K562 (cell line): ENCODE measurements around the gene EEF1AKMT4. TPM values are rescaled to one million over a fixed set of nuclear protein-coding genes. Genes with fewer than 3 reads are reported as not detected.

Source experiments
- BDP1 ChIP-seq: IDR thresholded peaks from 3 replicates; pipeline ENCODE4 v1.6.1; 2011; ENCODE audit not compliant: insufficient read length, insufficient read depth
- FOXJ3 ChIP-seq: sonication (generic); formaldehyde crosslinking; IDR thresholded peaks from 2 replicates; pipeline ENCODE4 v1.4.0; 2020; ENCODE audit warnings: mild to moderate bottlenecking, missing genetic modification reagents
- IRF1 ChIP-seq: sonication (generic); formaldehyde crosslinking; IDR thresholded peaks from 2 replicates; pipeline ENCODE4 v1.8.0; 2022; ENCODE audit warnings: missing genetic modification reagents, mild to moderate bottlenecking, borderline replicate concordance
- MECOM ChIP-seq: fragments of 250-450 bp; sonication (Bioruptor Pico); IDR thresholded peaks from 2 replicates; pipeline ENCODE4 v1.8.0; 2022; ENCODE audit warnings: inconsistent platforms
- PHF21A ChIP-seq: fragments of 450-650 bp; IDR thresholded peaks from 2 replicates; pipeline ENCODE4 v1.6.1; 2017; ENCODE audit warnings: low read depth, borderline replicate concordance
- PHF8 ChIP-seq: fragments of 200-600 bp; sonication (generic); IDR thresholded peaks from 2 replicates; pipeline ENCODE4 v1.6.1; 2012; ENCODE audit warnings: mixed run types, mild to moderate bottlenecking, inconsistent platforms, low read length, moderate library complexity, borderline replicate concordance
- POLR2AphosphoS2 ChIP-seq: IDR thresholded peaks from 2 replicates; pipeline ENCODE4 v1.6.1; 2012; ENCODE audit warnings: low read length, improper control_type of control experiment
- RUNX1 ChIP-seq: sonication (generic); IDR thresholded peaks from 2 replicates; pipeline ENCODE4 v1.6.1; 2016; ENCODE audit warnings: antibody characterized with exemption, low read depth
- WHSC1 ChIP-seq: IDR thresholded peaks from one replicate; pipeline ENCODE4 v1.6.1; 2012; ENCODE audit warnings: low read length, control low read depth, inconsistent platforms
- ZNF324 ChIP-seq: fragments of 250-450 bp; sonication (Bioruptor Pico); IDR thresholded peaks from 2 replicates; pipeline ENCODE4 v1.4.0; 2020; ENCODE audit warnings: mild to moderate bottlenecking
- ZNF830 ChIP-seq: fragments of 250-450 bp; sonication (Bioruptor Pico); IDR thresholded peaks from 2 replicates; pipeline ENCODE4 v1.5.0; 2021; ENCODE audit warnings: mild to moderate bottlenecking
- polyA plus RNA-seq, 8 experiments: library from polyadenylated mRNA; depleted of rRNA in 4 of 8; stranded (reverse) in 5 of 8; unstranded in 3 of 8; fragments of >200 nt; fragmentation: Nextera tagmentation in 2 of 8; fragmentation: Illumina TruSeq in 1 of 8; extraction: Ambion mirVana in 2 of 8; extraction: Trizol in 1 of 8; gene quantifications; 2 replicates each; pipeline versions ENCODE4 v1.2.1 to v1.2.3, GENCODE V29; 2011 to 2014; ENCODE audit warnings: inconsistent platforms in 1 of 8, missing spikeins in 1 of 8
- total RNA-seq, 7 experiments: library from RNA; depleted of rRNA in 6 of 7; stranded (reverse); fragments of >200 nt in 6 of 7; fragmentation: Illumina TruSeq in 2 of 7; extraction: Trizol in 2 of 7; gene quantifications; 2 replicates each; pipeline versions ENCODE4 v1.2.1 to v1.2.3, GENCODE V29; 2011 to 2021; ENCODE audit warnings: low replicate concordance in 1 of 7
- TF ChIP-seq, protein P1 (sequence below): fragments of 250-450 bp; sonication (Bioruptor Pico); IDR thresholded peaks from 2 replicates; pipeline ENCODE4 v1.5.0; 2022; ENCODE audit warnings: mild to moderate bottlenecking
- TF ChIP-seq, protein P2 (sequence below): sonication (generic); formaldehyde crosslinking; IDR thresholded peaks from 2 replicates; pipeline ENCODE4 v1.9.0; 2022; ENCODE audit warnings: mild to moderate bottlenecking, missing genetic modification reagents
- TF ChIP-seq, protein P3 (sequence below): fragments of 450-650 bp; IDR thresholded peaks from one replicate; pipeline ENCODE4 v1.6.1; 2018; ENCODE audit warnings: mild to moderate bottlenecking, moderate library complexity; ENCODE audit not compliant: partially characterized antibody
- TF ChIP-seq, protein P4 (sequence below): fragments of 450-650 bp; IDR thresholded peaks from 2 replicates; pipeline ENCODE4 v1.7.1; 2018; ENCODE audit warnings: mild to moderate bottlenecking, low read depth; ENCODE audit not compliant: partially characterized antibody
- TF ChIP-seq, protein P5 (sequence below): fragments of 450-650 bp; IDR thresholded peaks from 2 replicates; pipeline ENCODE4 v1.6.1; 2016; ENCODE audit warnings: antibody characterized with exemption
- TF ChIP-seq, protein P6 (sequence below), 2 experiments: fragments of 450-650 bp in 1 of 2; sonication (generic) in 1 of 2; formaldehyde crosslinking in 1 of 2; IDR thresholded peaks in 1 of 2; conservative IDR thresholded peaks in 1 of 2; 2 replicates each; pipeline versions ENCODE4 v1.6.1 to v1.8.1; 2016 to 2023; ENCODE audit warnings: mild to moderate bottlenecking in 2 of 2, moderate library complexity in 2 of 2, inconsistent platforms in 1 of 2, missing genetic modification reagents in 1 of 2

EEF1AKMT4 gene
- total and polyA plus RNA-seq, 9 of the 15 experiments (the other 6 are each of a cell fraction or from before 2014, with no cell fraction given) = 10.3 to 49.4 (median 18.9) TPM

DNA sequence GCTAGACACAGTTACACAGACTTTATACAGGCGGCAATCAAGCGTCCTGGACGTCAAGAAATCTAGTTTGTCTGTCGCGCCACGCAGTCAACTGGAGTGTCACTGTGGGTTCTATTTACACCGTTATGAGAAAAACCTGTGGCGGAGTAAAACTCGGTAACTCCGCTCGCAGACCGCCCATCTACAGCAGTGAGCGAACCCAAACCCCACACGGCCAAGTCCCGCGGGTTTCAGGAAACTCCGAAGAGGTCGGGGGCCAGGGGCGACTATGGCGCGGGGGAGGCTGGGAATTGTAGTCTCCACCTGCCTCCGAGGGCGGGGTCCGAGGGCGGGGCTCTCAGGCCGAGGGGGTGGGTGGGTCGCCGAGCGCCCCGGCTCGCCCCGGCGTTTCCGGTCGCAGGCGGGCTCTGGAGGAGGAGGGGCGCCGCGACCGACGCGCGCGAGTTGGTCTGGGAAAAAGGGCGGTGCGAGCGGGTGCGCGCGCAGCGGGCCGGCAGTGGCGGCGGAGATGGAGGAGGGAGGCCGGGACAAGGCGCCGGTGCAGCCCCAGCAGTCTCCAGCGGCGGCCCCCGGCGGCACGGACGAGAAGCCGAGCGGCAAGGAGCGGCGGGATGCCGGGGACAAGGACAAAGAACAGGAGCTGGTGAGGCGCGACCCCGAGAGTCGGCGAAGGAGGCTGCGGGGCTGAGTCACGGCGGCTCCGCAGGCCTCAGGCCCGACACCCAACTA, 49.5 kb downstream of the EEF1AKMT4 start, which contains the start of gene PSMD2 (continued):
- TF ChIP-seq, protein P1, sequence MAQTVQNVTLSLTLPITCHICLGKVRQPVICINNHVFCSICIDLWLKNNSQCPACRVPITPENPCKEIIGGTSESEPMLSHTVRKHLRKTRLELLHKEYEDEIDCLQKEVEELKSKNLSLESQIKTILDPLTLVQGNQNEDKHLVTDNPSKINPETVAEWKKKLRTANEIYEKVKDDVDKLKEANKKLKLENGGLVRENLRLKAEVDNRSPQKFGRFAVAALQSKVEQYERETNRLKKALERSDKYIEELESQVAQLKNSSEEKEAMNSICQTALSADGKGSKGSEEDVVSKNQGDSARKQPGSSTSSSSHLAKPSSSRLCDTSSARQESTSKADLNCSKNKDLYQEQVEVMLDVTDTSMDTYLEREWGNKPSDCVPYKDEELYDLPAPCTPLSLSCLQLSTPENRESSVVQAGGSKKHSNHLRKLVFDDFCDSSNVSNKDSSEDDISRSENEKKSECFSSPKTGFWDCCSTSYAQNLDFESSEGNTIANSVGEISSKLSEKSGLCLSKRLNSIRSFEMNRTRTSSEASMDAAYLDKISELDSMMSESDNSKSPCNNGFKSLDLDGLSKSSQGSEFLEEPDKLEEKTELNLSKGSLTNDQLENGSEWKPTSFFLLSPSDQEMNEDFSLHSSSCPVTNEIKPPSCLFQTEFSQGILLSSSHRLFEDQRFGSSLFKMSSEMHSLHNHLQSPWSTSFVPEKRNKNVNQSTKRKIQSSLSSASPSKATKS (CRISPR knock-in tag) = no peak
- TF ChIP-seq, protein P2, sequence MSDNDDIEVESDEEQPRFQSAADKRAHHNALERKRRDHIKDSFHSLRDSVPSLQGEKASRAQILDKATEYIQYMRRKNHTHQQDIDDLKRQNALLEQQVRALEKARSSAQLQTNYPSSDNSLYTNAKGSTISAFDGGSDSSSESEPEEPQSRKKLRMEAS = no peak
- TF ChIP-seq PHF21A (no peak), ZNF830 (CRISPR knock-in tag) (no peak), RUNX1 (no peak), PHF8 (peak; percentile 81; the same call in 1 of the 2 replicates), WHSC1 (no peak), MECOM (CRISPR knock-in tag) (no peak), FOXJ3 (no peak), IRF1 (CRISPR knock-in tag) (no peak), ZNF324 (no peak), BDP1 (no peak), POLR2AphosphoS2 (peak; percentile 68; the same call in 1 of the 2 replicates)
- TF ChIP-seq, protein P3, sequence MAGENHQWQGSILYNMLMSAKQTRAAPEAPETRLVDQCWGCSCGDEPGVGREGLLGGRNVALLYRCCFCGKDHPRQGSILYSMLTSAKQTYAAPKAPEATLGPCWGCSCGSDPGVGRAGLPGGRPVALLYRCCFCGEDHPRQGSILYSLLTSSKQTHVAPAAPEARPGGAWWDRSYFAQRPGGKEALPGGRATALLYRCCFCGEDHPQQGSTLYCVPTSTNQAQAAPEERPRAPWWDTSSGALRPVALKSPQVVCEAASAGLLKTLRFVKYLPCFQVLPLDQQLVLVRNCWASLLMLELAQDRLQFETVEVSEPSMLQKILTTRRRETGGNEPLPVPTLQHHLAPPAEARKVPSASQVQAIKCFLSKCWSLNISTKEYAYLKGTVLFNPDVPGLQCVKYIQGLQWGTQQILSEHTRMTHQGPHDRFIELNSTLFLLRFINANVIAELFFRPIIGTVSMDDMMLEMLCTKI = no peak
- TF ChIP-seq, protein P4, sequence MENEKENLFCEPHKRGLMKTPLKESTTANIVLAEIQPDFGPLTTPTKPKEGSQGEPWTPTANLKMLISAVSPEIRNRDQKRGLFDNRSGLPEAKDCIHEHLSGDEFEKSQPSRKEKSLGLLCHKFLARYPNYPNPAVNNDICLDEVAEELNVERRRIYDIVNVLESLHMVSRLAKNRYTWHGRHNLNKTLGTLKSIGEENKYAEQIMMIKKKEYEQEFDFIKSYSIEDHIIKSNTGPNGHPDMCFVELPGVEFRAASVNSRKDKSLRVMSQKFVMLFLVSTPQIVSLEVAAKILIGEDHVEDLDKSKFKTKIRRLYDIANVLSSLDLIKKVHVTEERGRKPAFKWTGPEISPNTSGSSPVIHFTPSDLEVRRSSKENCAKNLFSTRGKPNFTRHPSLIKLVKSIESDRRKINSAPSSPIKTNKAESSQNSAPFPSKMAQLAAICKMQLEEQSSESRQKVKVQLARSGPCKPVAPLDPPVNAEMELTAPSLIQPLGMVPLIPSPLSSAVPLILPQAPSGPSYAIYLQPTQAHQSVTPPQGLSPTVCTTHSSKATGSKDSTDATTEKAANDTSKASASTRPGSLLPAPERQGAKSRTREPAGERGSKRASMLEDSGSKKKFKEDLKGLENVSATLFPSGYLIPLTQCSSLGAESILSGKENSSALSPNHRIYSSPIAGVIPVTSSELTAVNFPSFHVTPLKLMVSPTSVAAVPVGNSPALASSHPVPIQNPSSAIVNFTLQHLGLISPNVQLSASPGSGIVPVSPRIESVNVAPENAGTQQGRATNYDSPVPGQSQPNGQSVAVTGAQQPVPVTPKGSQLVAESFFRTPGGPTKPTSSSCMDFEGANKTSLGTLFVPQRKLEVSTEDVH = no peak
- TF ChIP-seq, protein P5, sequence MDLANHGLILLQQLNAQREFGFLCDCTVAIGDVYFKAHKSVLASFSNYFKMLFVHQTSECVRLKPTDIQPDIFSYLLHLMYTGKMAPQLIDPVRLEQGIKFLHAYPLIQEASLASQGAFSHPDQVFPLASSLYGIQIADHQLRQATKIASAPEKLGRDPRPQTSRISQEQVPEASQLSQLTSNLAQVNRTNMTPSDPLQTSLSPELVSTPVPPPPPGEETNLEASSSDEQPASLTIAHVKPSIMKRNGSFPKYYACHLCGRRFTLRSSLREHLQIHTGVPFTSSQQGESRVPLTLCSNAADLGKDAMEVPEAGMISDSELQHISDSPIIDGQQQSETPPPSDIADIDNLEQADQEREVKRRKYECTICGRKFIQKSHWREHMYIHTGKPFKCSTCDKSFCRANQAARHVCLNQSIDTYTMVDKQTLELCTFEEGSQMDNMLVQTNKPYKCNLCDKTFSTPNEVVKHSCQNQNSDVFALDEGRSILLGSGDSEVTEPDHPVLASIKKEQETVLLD = no peak
- TF ChIP-seq, protein P6, sequence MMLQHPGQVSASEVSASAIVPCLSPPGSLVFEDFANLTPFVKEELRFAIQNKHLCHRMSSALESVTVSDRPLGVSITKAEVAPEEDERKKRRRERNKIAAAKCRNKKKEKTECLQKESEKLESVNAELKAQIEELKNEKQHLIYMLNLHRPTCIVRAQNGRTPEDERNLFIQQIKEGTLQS (IDR thresholded peaks at IDR 0.05) = no peak
- TF ChIP-seq, protein P6 (CRISPR knock-in tag; conservative IDR thresholded peaks at IDR 0.05) = peak; percentile 57; the same call in 1 of the 2 replicates
